Activated CD4-positive, alpha-beta memory T cell treated with anti-CD3 and anti-CD28 coated beads for 36 hours (primary cell): ENCODE measurements around the gene PRTFDC1. TPM values are rescaled to one million over a fixed set of nuclear protein-coding genes. Genes with fewer than 3 reads are reported as not detected.
"Not testable (repeated sequence)": the region's sequence is repeated elsewhere in the genome, so short reads cannot be mapped to it uniquely, and the experiment has no call there.

Experiments
- CTCF ChIA-PET: fragments of 350-600 bp; sonication (Branson Sonifier 250); formaldehyde crosslinking; loops from one replicate; lab custom pipeline; 2021; ENCODE audit warnings: antibody characterized with exemption, inconsistent platforms; lab: Charles Lee
- POLR2A ChIA-PET: fragments of 350-600 bp; sonication (Branson Sonifier 250); formaldehyde crosslinking; loops from one replicate; lab custom pipeline; 2021; ENCODE audit warnings: antibody characterized with exemption; lab: Charles Lee
- DNase-seq: peaks from one replicate; pipeline ENCODE4 v3.0.0-alpha.2; 2020
- H3K27ac Mint-ChIP-seq: one replicate; pipeline ENCODE4 v1.8.0; 2021; ENCODE audit warnings: mixed read lengths
- H3K27me3 Mint-ChIP-seq: one replicate; pipeline ENCODE4 v1.8.0; 2021; ENCODE audit warnings: mixed read lengths
- H3K36me3 Mint-ChIP-seq: one replicate; pipeline ENCODE4 v1.8.0; 2021; ENCODE audit warnings: mixed read lengths
- H3K4me1 Mint-ChIP-seq: one replicate; pipeline ENCODE4 v1.8.0; 2021; ENCODE audit warnings: low read depth, mixed read lengths
- H3K4me3 Mint-ChIP-seq: one replicate; pipeline ENCODE4 v1.8.0; 2021; ENCODE audit warnings: mild to moderate bottlenecking, mixed read lengths
- H3K9me3 Mint-ChIP-seq: one replicate; pipeline ENCODE4 v1.8.0; 2021; ENCODE audit warnings: mixed read lengths
- intact Hi-C: fragments of 100-400 bp; cut with micrococcal nuclease; formaldehyde crosslinking; loops from one replicate; pipeline ENCODE4 v1.15.1; 2023
- total RNA-seq, 2 experiments: library from RNA; stranded (reverse); gene quantifications; one replicate each; pipeline ENCODE4 v1.2.3, GENCODE V29; 2021

The PRTFDC1 gene
- total RNA-seq, 2 experiments from 2014 or later: 0.36 to 0.41 TPM

DNA sequence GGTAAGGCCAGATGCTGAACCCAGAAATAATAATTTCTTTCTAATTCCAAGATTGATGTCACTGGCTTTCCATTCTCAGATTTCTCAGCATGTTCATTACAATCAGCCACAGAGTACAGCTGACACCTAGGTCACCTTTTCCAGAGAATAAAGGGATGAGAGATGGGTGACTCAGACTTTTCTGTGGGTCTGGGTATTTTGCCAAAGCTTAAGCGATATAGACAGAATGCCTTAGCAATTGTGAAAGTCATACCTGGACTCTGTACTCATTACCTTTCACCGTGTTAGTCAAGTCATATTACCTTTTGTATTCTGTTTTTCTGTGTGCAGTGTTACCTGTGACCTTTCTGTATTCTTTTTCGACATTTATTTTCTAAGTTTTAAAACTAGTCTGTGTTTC, 10.6 kb upstream of the PRTFDC1 start:
- H3K4me3 Mint-ChIP-seq: no peak overlapping the region
- peaks cover 7% of the 10 kb centered on the region for H3K4me1 Mint-ChIP-seq
- H3K27me3 Mint-ChIP-seq: peaks cover 1% of the 10 kb centered on the region
- intact Hi-C loops: no loop called here
- H3K9me3 Mint-ChIP-seq: no peaks in the 10 kb centered on the region
- H3K27ac Mint-ChIP-seq: no peak overlapping the region
- ChIA-PET POLR2A (interaction anchor here (1.6 kb wide), 1 partner anchor 11 kb away, joined by 3 read pairs; no protein-coding TSS in a partner anchor), CTCF (no interaction called here)
- DNase-seq: no peak
- H3K36me3 Mint-ChIP-seq: no peaks in the 10 kb centered on the region

DNA sequence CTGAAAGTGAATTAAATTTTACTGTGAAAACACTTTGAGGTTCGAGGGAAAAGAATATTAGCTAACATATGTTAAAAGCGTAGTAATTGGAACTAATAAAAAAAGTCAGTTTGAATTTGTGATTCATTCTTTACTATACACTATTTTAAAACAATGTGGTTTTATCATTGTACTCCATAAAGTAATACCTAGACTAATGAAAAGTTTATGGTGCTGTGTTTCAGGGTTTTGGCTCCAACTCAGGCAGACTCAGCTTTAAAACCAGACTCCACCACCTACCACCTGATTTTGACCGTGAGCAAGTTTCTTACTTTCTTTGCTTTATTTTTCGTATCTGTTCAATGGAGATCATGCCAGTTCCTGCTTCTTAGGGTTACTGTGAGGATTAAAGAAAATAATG, 9.2 kb upstream of the PRTFDC1 start:
- ChIA-PET CTCF (interaction anchor here (1.2 kb wide), 2 partner anchors 9 to 14 kb away, joined by 3 to 4 read pairs; partner anchors contain the start of gene PRTFDC1), POLR2A (no interaction called here)
- Mint-ChIP-seq H3K36me3 (no peaks in the 10 kb centered on the region), H3K4me3 (no peak overlapping the region), H3K27me3 (peaks cover 1% of the 10 kb centered on the region), H3K4me1 (peaks cover 7% of the 10 kb centered on the region), H3K9me3 (no peaks in the 10 kb centered on the region), H3K27ac (no peak overlapping the region)
- intact Hi-C loops: no loop called here
- DNase-seq: no peak

DNA sequence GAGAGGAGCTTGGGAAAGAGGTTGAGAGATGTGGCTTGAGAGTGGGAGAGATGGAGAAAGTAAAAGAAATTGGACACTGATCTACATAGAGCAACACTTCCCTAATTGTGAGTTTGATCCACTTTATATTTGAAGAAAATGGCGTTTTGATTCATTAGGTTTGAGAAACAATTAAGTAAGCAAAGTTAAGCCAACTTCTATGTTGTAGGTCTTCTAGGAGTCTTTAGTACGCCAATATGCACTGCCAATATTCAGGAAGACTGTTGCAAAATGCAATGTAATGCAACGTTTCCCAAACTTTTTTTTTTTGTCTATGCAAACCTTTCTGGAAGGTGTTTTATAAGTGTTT, 7.0 kb upstream of the PRTFDC1 start:
- no peaks in the 10 kb centered on the region for H3K36me3 Mint-ChIP-seq
- intact Hi-C loops: no loop called here
- ChIA-PET POLR2A (no interaction called here), CTCF (no interaction called here)
- peaks cover 7% of the 10 kb centered on the region for H3K4me1 Mint-ChIP-seq
- DNase-seq: no peak
- H3K9me3 Mint-ChIP-seq: no peaks in the 10 kb centered on the region
- peaks cover 1% of the 10 kb centered on the region for H3K27me3 Mint-ChIP-seq
- H3K4me3 Mint-ChIP-seq: no peak overlapping the region
- no peak overlapping the region for H3K27ac Mint-ChIP-seq

DNA sequence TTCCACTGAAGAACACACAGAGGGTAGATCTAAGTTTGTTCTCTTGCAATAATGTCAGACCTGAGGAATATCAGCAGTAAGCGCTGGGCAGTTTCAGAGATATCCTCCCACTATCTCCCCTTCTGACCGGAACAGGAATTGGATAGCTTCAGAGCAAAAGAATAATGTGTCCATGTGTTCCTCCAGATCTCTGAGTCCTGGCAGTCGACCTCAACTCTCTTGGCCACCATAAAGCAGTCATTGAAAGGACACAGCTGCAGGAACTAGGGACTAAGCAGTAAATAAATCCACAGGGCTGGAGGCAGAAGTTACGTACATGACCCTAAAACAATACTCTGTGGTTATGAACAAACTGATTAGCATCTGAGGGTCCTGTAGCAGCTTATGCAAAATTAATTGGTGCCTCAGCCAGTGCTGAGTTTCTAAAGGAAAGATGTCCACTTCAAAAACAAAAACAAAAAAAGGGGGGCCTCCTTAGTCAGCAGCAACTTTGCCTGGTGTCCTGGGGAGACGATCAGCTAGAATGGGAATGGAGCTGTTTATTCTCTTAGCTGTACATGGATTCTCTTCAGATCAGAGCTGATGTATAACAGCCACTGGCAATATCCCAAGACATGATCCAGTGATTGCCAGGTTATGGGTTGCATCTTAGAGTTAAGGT, 6.4 kb upstream of the PRTFDC1 start:
- Mint-ChIP-seq H3K36me3 (no peaks in the 10 kb centered on the region), H3K9me3 (no peaks in the 10 kb centered on the region), H3K27ac (no peak overlapping the region), H3K27me3 (peaks cover 1% of the 10 kb centered on the region), H3K4me1 (peaks cover 7% of the 10 kb centered on the region), H3K4me3 (no peak overlapping the region)
- intact Hi-C loops: no loop called here
- POLR2A ChIA-PET: no interaction called here
- DNase-seq: no peak
- CTCF ChIA-PET: no interaction called here

DNA sequence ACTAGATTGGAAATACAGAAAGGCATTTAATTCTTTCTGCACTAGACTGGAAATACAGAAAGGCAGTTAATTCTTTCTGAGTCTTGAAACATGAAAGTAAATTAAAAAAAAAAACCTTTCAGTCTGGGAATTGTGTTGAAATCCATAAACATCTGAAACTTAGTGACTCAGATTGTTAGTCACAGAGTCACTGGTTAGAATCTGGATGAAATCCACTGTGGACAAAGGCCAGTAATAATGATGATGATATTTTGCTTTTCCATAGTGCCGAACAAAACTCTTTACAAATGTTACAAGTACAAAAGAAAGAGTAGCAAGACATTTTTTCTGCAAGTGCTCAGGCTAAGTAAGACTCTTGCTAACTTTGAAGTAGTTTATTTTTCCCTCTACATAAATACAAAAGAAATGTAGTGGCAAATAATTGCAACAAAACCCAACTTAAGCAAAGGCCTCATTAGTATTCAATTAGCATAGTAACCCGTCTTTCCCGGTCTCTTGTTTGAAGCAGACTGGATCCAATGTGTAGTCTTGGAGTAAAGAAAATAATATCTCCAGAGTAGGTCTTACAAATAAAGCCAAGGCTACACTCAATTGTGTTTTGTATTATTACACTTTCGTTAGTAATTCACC, 5.8 kb upstream of the PRTFDC1 start:
- H3K36me3 Mint-ChIP-seq: no peaks in the 10 kb centered on the region
- no peak for DNase-seq
- H3K4me3 Mint-ChIP-seq: no peak overlapping the region
- H3K27ac Mint-ChIP-seq: no peak overlapping the region
- intact Hi-C loops: no loop called here
- peaks cover 1% of the 10 kb centered on the region for H3K27me3 Mint-ChIP-seq
- H3K9me3 Mint-ChIP-seq: no peaks in the 10 kb centered on the region
- peaks cover 9% of the 10 kb centered on the region for H3K4me1 Mint-ChIP-seq
- ChIA-PET CTCF (no interaction called here), POLR2A (no interaction called here)

DNA sequence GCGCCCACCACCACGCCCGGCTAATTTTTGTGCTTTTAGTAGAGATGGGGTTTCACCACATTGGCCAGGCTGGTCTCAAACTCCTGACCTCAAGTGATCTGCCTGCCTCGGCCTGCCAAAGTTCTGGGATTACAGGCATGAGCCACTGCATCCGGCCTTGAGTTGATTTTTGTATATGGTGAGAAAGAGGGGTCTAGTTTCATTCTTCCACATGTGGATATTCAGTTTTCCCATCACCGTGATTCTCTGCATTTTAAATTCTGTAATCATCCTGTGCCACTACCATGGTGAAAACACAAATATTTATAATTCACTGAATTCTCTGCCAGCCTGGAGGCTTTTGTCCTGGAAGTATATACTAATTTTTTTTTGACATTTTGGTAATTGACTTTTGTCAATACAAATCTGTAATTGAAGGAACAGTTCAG, 5.2 kb upstream of the PRTFDC1 start:
- H3K36me3 Mint-ChIP-seq, H3K4me1 Mint-ChIP-seq, H3K27ac Mint-ChIP-seq, intact Hi-C loops, H3K27me3 Mint-ChIP-seq, CTCF ChIA-PET, POLR2A ChIA-PET, DNase-seq, H3K9me3 Mint-ChIP-seq, H3K4me3 Mint-ChIP-seq: not testable (repeated sequence)

DNA sequence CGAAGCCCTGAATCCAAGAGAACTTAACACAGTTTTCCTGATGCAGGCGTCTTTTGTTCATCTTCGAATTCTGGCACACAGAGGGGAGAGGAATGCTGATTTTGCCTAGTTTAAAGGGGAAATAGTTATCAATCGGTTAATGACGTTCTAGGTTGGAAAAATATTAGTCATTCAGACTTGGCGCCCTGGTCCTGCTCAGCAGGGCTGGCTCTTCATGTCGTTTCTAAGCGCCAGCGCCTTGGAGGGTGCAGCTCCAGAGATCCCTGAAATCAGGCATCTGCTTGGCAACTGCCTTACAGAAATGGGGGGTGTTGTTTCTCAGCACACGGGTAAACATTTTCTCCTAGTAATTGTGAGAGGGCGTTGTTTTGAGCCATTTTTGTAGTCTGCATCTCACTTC, 1.3 kb upstream of the PRTFDC1 start:
- Mint-ChIP-seq H3K9me3 (no peaks in the 10 kb centered on the region), H3K36me3 (no peaks in the 10 kb centered on the region), H3K4me1 (peaks cover 17% of the 10 kb centered on the region), H3K27me3 (peaks cover 4% of the 10 kb centered on the region), H3K27ac (no peak overlapping the region), H3K4me3 (peak overlapping the region; percentile 66)
- CTCF ChIA-PET: interaction anchor here (1.1 to 1.5 kb wide), 2 partner anchors 8 to 94 kb away, joined by 3 to 4 read pairs; no protein-coding TSS in a partner anchor
- POLR2A ChIA-PET: no interaction called here
- intact Hi-C loops: loop anchor here (2.0 to 5.0 kb wide), 3 partner anchors 63 to 311 kb away; partner anchors contain the start of genes ENKUR and THNSL1
- DNase-seq: no peak

DNA sequence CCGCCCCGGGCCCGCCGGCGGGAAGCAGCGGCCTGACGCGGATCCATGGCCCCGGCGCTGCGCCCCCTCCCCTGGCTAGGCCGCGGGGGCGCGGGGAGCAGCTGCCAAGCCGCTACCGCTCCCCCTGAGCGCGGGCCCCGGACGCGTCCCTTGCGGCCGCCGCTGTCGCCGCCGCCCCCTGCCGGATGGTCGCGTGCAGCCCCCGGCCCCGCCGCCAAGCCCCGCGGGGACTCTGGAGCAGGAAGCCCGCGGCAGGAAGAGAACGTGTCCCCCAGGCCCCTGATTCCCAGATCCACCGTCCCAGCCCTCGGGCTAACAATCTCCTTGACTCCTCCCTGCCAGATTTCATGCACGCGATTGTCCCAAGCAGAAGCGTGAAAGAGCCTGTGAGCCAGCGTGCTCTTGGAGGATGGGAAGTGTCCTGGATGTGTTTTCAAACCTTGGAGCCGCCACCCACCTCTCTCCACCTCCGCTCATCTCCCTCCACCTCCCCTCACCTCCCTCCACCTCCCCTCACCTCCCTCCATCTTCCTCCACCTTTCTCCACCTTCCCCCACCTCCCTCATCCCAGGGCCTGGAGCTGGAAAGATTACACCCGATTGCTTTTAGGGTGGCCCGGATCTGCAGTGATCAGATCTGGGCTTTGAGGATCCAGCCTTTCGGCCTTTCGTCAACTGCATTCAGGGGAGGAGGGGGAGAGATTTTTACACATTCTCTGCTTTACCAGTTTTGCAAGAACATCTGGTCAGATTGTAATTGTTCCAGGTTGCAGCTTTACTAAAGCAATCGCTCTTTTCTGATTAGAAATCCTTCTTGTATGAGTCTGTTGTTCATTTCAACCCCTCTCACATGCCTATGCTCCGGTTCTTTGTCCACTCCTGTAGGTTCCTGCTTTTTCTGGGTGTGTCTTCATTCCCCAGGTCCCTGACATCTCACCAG, 570 bp upstream of the PRTFDC1 start:
- POLR2A ChIA-PET: no interaction called here
- Mint-ChIP-seq H3K9me3 (no peaks in the 10 kb centered on the region), H3K4me3 (peak overlapping the region; percentile 66), H3K4me1 (peaks cover 21% of the 10 kb centered on the region), H3K27me3 (peaks cover 4% of the 10 kb centered on the region), H3K27ac (no peak overlapping the region), H3K36me3 (no peaks in the 10 kb centered on the region)
- DNase-seq: peak; percentile 48
- CTCF ChIA-PET: interaction anchor here (0.6 to 1.5 kb wide), 5 partner anchors 9 to 335 kb away, joined by 3 to 5 read pairs (median 4); no protein-coding TSS in a partner anchor
- intact Hi-C loops: loop anchor here (2.0 to 5.0 kb wide), 3 partner anchors 64 to 311 kb away; partner anchors contain the start of genes ENKUR and THNSL1

DNA sequence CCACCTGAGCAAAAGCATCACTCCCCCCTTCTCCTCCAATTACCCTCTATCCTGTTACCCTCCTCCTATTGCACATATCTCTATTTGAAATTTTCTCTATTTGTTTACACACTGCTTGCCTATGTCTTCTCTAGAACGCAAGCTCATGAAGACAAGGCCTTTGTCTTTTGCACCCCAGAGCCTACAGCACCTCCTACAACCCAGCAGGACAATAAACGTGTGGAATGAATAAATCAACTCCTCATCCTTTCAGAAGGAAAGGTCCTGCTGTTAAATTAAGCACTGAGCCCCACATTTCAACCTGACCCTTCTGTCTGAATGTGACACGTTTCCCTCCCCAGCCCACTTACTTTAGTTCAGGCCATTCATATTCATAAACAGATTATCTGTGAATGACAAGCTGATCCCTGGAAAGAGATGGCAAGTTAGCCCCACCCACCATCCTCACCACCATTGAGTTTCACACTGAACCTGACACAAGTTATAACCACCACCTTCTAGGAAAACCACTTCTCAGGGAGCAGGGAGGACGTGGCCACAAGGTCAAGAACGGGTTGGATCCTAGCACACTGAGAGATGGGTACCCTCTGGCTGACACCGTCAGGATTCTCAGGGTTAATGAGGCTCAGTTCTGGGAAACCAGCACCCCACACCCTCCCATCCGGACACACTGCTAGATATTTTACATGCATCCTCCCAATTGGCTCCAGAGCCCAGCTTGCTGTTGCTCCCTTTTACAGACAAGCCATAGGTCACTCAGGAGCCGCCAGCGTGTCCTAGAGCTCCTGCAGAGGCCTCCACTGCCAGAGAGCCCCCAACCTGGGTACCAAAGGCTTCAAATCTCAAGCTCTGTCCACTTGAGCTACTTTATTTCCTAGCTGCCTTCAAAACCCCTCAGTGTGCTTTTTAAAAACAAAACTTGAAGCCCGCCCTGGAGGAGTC, 934 bp downstream of the PRTFDC1 start:
- no peaks in the 10 kb centered on the region for H3K9me3 Mint-ChIP-seq
- ChIA-PET CTCF (interaction anchor here (0.7 to 1.2 kb wide), 4 partner anchors 129 to 334 kb away, joined by 3 to 5 read pairs (median 4); no protein-coding TSS in a partner anchor), POLR2A (interaction anchor here (1.3 kb wide), 1 partner anchor 11 kb away, joined by 3 read pairs; no protein-coding TSS in a partner anchor)
- intact Hi-C loops: loop anchor here (1.0 to 5.0 kb wide), 4 partner anchors 65 to 309 kb away; partner anchors contain the start of genes ENKUR and THNSL1
- peak overlapping the region; percentile 59 for H3K4me3 Mint-ChIP-seq
- H3K27me3 Mint-ChIP-seq: peaks cover 4% of the 10 kb centered on the region
- no peaks in the 10 kb centered on the region for H3K36me3 Mint-ChIP-seq
- H3K4me1 Mint-ChIP-seq: peaks cover 30% of the 10 kb centered on the region
- DNase-seq: peak; percentile 54
- H3K27ac Mint-ChIP-seq: no peak overlapping the region

DNA sequence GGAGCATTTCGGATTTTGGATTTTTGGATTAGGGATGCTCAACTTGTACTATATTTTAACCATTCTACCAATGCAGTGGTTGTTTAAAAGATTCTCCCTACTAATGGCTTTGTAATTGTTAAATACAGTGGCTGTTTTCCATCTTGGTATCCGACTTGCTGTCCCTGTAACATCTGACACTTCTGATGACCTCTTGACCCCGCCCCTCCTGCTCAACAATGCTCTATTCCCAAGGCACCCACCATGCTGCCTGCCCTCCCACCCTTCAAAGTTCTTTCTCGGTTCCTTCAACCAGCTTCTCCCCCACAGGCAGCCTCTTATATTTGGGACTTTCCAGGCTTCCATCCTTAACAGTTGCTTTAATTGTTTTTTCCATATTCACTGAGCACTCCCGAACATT, 2.0 kb downstream of the PRTFDC1 start:
- no peak overlapping the region for H3K27ac Mint-ChIP-seq
- H3K4me1 Mint-ChIP-seq: peaks cover 32% of the 10 kb centered on the region
- no peaks in the 10 kb centered on the region for H3K36me3 Mint-ChIP-seq
- H3K9me3 Mint-ChIP-seq: no peaks in the 10 kb centered on the region
- intact Hi-C loops: loop anchor here (5.0 kb wide), 1 partner anchor 308 kb away; no protein-coding TSS in a partner anchor
- DNase-seq: no peak
- POLR2A ChIA-PET: no interaction called here
- H3K4me3 Mint-ChIP-seq: no peak overlapping the region
- H3K27me3 Mint-ChIP-seq: peaks cover 4% of the 10 kb centered on the region
- CTCF ChIA-PET: no interaction called here

DNA sequence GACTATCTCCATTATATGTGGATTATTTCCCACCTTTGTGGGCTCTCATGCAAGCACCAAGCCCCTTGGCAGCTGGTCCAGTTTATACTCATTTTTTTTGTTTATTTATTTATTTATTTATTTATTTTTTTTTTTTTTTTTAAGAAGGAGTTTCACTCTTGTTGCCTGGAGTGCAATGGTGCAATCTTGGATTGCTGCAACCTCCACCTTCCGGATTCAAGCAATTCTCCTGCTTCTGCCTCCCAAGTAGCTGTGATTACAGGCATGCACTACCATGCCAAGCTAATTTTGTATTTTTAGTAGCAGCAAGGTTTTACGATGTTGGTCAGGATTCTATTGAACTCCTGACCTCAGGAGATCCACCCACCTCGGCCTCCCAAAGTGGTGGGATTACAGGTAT, 2.8 kb downstream of the PRTFDC1 start:
- Mint-ChIP-seq H3K27me3 (peaks cover 4% of the 10 kb centered on the region), H3K4me1 (peaks cover 36% of the 10 kb centered on the region), H3K9me3 (no peaks in the 10 kb centered on the region), H3K27ac (no peak overlapping the region), H3K36me3 (no peaks in the 10 kb centered on the region), H3K4me3 (no peak overlapping the region)
- ChIA-PET POLR2A (no interaction called here), CTCF (interaction anchor here (0.6 to 1.0 kb wide), 2 partner anchors 100 to 332 kb away, joined by 3 read pairs; no protein-coding TSS in a partner anchor)
- no peak for DNase-seq
- intact Hi-C loops: loop anchor here (5.0 kb wide), 1 partner anchor 307 kb away; no protein-coding TSS in a partner anchor
